Nephron progenitor cell (in vitro differentiated cells): ENCODE results near the gene REEP2.
A peak's percentile ranks its signal among the peaks of the same experiment; 100 is the strongest.

Experiments used
- DNase-seq: peaks from one replicate; pipeline ENCODE4 v3.0.0; 2021
- H3K27ac Mint-ChIP-seq: 2 replicates; pipeline ENCODE4 v1.8.0; 2021; ENCODE audit warnings: mild to moderate bottlenecking, moderate library complexity, mixed read lengths
- H3K27me3 Mint-ChIP-seq: 2 replicates; pipeline ENCODE4 v1.8.0; 2021; ENCODE audit warnings: mild to moderate bottlenecking, low read depth, mixed read lengths; ENCODE audit not compliant: poor library complexity
- H3K36me3 Mint-ChIP-seq: 2 replicates; pipeline ENCODE4 v1.8.0; 2021; ENCODE audit warnings: low read depth, mixed read lengths
- H3K4me1 Mint-ChIP-seq: 2 replicates; pipeline ENCODE4 v1.8.0; 2021; ENCODE audit warnings: mixed read lengths
- H3K4me3 Mint-ChIP-seq: 2 replicates; pipeline ENCODE4 v1.8.0; 2021; ENCODE audit warnings: mild to moderate bottlenecking, moderate library complexity, mixed read lengths
- H3K9me3 Mint-ChIP-seq: 2 replicates; pipeline ENCODE4 v1.8.0; 2021; ENCODE audit warnings: mild to moderate bottlenecking, moderate library complexity, mixed read lengths
- TF ChIP-seq, protein P1 (sequence below): fragments of 200-600 bp; sonication (generic); IDR thresholded peaks from 2 replicates; pipeline ENCODE4 v1.5.0; 2021; ENCODE audit warnings: antibody characterized with exemption

REEP2 gene

DNA sequence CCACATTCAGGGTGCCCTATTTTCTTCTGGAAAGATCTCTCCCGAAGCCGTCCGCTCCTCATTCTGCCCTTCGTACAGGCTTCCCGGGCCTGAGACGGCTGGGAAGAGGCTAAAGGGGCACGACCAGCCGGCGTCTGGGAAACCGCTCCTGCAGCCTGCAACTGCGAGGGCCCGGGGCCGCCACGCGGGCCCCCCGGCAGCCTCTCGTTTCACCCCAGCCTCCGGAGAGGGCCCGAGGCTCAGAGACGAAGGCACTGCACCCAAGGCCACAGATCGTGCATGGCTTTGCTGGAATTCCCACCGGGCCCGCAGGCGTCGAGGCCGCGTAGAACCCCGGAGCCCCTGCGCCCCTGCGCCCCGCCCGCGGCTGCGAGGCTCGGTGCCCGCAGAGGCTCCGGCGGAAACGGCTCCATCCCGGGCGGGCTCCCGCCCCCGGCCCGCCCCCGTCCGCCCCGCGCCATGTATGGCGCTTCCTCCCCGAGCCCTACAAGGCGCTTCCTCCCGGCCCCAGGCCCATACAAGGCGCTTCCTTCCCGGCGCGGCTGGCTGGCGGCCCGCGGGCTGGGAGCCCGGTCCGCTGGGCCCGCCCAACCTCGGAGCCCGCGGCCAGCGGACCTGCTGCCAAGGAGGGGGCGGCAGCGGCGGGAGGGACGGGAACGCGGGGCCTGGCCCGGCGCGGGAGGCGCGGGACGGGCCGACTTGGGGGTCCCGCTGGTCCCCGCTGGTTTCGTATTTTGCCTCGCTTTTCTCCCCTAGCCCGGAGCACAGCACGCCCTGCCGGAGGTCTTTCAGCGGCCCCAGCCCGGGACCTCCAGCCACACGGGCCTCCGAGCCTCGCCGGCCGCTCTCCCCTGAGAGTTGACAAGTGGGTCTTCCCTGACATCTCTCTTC is 53.1 kb downstream of the REEP2 start:
- H3K27me3 Mint-ChIP-seq: peaks cover 14% of the 10 kb centered on the region
- H3K4me1 Mint-ChIP-seq: peaks cover 51% of the 10 kb centered on the region
- TF ChIP-seq, protein P1, sequence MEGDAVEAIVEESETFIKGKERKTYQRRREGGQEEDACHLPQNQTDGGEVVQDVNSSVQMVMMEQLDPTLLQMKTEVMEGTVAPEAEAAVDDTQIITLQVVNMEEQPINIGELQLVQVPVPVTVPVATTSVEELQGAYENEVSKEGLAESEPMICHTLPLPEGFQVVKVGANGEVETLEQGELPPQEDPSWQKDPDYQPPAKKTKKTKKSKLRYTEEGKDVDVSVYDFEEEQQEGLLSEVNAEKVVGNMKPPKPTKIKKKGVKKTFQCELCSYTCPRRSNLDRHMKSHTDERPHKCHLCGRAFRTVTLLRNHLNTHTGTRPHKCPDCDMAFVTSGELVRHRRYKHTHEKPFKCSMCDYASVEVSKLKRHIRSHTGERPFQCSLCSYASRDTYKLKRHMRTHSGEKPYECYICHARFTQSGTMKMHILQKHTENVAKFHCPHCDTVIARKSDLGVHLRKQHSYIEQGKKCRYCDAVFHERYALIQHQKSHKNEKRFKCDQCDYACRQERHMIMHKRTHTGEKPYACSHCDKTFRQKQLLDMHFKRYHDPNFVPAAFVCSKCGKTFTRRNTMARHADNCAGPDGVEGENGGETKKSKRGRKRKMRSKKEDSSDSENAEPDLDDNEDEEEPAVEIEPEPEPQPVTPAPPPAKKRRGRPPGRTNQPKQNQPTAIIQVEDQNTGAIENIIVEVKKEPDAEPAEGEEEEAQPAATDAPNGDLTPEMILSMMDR: no peak
- H3K9me3 Mint-ChIP-seq: no peaks in the 10 kb centered on the region
- H3K27ac Mint-ChIP-seq: no peak overlapping the region
- peak overlapping the region; percentile 90 for H3K4me3 Mint-ChIP-seq
- no peaks in the 10 kb centered on the region for H3K36me3 Mint-ChIP-seq
- peak; percentile 73 for DNase-seq

DNA sequence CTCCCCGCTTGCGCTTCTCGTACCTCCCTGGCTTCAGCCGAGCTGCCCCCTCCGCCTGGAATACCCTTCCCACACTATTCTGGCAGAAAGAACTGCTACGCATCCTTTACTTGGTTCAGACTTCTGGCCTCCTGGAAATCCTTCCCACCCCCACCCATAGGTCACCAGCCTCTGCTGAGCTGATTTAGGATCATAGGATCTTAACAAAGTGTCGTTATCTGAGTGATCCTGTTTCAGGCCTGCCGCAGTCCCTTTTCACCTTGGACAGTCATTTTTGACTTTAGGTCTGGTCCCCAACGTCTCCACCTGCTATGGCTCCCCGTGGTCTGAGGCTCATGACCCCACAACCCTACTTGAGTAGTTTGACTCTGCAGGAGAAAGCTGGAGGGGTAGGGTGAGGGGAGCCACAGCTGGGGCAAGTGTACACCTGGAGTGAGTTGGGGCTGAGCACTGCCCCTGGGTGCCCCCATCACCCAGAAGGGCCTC is 53.7 kb downstream of the REEP2 start:
- no peaks in the 10 kb centered on the region for H3K9me3 Mint-ChIP-seq

DNA sequence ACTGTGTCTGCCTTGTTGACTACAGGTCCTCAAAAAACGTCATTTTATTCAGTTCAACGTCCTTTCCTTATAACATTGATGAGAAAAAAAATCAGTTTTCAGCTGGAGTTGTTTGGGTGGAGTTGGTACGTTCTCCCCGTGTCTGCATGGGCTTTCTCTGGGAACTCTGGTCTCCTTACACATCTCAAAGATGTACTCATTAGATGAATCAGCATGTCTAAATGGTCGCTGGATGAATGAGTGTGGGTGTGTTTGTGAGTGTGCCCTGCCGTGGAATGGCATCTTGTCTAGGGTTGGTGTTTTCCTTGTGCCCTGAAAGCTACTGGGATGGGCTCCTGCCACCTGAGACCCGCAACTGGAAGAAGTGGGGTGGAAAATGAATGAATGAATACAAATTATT is 56.5 kb downstream of the REEP2 start:
- Mint-ChIP-seq H3K9me3 (no peaks in the 10 kb centered on the region), H3K27me3 (peaks cover 7% of the 10 kb centered on the region), H3K27ac (no peak overlapping the region), H3K4me3 (no peak overlapping the region), H3K4me1 (peaks cover 34% of the 10 kb centered on the region), H3K36me3 (no peaks in the 10 kb centered on the region)
- TF ChIP-seq, protein P1: no peak
- no peak for DNase-seq

More for the DNA sequence above, 53.7 kb downstream of the REEP2 start:
- H3K27me3 Mint-ChIP-seq: peaks cover 14% of the 10 kb centered on the region
- peak overlapping the region; percentile 29 for H3K27ac Mint-ChIP-seq
- TF ChIP-seq, protein P1: no peak
- DNase-seq: no peak
- H3K4me1 Mint-ChIP-seq: peaks cover 47% of the 10 kb centered on the region
- H3K4me3 Mint-ChIP-seq: peak overlapping the region; percentile 90
- no peaks in the 10 kb centered on the region for H3K36me3 Mint-ChIP-seq
